GM20000 (cell line): ENCODE results near the gene POU2AF3.

Source experiments
- DNase-seq: peaks from one replicate; pipeline ENCODE4 v3.0.0; 2012; ENCODE audit warnings: low spot score
- TF ChIP-seq, protein P1 (sequence below): IDR thresholded peaks from 2 replicates; pipeline ENCODE4 v1.5.1; 2012; ENCODE audit warnings: mild to moderate bottlenecking, control low read depth; ENCODE audit errors: extremely low read depth, missing control alignments

Gene POU2AF3

DNA sequence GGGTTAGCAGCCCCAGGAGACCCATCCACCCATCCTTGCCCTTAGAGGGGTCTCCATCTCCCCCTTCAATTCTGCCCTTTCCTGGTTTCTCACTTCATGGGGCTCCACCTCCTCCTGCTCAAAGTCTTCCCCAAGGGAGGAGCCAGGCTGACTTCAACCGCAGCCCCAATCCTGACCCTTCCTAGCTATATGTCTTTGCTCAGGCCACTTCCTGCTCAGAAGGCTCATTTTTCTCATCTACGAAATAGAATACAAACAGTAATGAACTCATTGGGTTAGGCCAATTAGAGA is 56.2 kb downstream of the POU2AF3 start:
- DNase-seq, result no peak
- TF ChIP-seq, protein P1, sequence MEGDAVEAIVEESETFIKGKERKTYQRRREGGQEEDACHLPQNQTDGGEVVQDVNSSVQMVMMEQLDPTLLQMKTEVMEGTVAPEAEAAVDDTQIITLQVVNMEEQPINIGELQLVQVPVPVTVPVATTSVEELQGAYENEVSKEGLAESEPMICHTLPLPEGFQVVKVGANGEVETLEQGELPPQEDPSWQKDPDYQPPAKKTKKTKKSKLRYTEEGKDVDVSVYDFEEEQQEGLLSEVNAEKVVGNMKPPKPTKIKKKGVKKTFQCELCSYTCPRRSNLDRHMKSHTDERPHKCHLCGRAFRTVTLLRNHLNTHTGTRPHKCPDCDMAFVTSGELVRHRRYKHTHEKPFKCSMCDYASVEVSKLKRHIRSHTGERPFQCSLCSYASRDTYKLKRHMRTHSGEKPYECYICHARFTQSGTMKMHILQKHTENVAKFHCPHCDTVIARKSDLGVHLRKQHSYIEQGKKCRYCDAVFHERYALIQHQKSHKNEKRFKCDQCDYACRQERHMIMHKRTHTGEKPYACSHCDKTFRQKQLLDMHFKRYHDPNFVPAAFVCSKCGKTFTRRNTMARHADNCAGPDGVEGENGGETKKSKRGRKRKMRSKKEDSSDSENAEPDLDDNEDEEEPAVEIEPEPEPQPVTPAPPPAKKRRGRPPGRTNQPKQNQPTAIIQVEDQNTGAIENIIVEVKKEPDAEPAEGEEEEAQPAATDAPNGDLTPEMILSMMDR, result no peak

DNA sequence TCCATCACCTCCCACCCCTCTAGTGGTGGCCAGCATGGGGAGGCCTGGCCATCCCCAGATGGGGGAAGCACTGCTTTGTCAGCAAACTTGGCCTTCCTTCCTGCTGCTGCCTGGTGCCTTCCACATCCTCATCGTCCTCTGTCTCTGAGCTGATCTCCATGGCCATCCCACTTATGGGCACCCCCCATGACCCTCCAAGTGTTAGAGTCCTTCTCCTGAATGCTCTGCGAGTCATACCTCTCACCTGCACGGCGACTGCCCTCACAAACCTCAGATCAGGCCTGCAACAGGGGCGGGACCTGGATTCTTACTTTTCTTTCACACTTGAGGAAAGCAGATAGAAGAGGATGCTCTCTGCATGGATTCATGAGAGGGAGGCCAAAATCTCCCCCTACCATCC is 56.8 kb downstream of the POU2AF3 start:
- TF ChIP-seq, protein P1, result no peak
- no peak for DNase-seq

DNA sequence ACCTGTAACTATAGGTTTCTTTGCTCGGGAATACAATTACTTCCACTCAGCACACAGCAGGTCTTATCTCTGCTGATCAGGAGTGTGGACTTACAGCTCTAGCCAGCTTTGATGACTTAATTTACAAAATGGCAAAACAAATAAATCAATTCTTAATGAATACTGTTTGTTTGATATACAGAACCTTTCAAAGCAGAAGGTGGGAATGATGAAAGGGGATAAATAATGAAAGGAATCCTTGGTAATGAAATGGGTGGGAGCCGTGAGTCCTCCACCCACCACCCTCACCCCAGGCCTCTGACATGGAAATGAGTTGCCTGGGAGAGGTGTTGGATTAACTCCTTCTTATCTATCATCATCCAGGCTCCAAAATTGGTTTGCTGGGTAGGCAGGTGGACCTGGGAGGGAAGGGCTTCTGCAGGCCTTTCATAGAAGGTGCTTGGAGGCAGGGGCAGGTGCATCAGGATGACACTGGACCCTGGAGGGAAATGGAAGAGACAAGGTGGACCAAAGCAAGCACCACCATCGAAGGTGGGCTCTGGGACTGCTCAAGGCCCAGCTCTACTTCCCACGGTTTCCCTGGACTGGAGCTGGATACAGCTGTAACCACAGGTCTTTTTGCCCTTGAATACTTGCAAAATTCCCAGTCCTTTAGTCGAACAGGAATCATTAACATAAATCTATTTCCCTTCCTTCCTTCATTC is 57.8 kb downstream of the POU2AF3 start:
- TF ChIP-seq, protein P1, result no peak
- no peak for DNase-seq

DNA sequence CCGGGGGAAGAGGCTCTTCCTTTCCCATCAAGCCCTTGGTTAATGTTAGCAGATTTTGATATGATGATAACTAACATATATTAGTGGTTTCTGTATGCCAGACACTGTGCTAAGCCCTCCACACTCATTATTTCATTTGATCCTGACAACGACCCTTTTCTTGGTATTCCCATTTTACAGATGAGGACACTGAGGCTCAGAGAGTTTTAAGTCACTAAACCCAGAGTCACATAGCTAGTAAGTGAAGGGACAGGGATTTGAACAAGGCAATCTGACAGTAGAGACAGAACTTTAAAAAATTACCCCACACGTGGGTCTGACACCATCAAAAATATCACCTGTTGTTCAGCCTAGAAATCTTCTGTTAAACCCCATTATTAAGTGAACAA is 58.3 kb downstream of the POU2AF3 start:
- DNase-seq, result no peak
- TF ChIP-seq, protein P1, result no peak

DNA sequence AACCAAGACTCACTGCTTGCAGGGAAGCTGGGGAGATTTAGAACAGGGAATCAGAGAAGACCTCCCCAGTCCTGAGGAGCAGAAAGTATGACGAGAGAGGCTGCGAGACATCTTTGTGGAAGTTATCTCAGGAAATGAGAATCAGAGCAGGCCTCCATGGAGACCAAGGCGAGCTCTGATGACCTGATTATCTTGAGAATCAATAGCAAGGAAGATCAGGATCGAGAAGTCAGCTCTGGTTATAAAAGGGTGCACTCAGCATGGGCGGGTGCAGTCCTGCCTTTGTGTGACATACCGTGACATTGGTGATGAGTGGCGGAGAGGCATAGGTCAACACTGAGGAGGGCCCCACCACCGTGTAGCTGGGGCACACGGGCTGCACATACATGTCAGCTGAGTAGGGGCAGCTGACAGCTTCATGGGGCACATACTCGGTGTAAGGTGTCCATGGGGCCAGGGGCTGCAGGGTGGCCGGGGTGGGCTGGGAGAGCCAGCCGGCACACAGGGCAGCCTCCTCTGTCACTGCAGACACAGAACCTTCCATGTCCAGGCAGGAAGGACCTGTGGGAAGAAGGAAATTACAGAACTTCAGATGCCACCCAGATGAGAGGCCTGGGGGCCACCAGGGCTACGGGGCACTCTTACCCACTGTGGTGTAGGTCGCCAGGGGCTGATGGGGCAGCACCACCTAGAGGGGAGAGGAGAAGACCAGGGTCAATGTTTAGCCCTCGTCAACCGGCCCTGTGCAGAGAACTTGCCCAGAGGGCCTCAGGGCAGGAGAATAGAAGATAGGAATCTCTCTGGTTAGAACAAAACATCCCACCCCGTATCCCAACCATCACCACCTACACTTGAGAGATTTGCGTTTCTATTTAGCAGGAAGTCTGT is 59.0 kb downstream of the POU2AF3 start:
- TF ChIP-seq, protein P1, result no peak

More for the DNA sequence above, 59.0 kb downstream of the POU2AF3 start:
- no peak for DNase-seq
